Smooth muscle cell (in vitro differentiated cells): Measurements from ENCODE around the gene RAPGEF4. TPM values are rescaled to one million over a fixed set of nuclear protein-coding genes. Genes with fewer than 3 reads are reported as not detected.

Experiments
- DNase-seq: peaks from one replicate; lab custom pipeline; 2025; ENCODE audit not compliant: unreplicated experiment; lab: John Stamatoyannopoulos, UW
- H2AFZ ChIP-seq: fragments of 200-600 bp; sonication (generic); 2 replicates; pipeline ENCODE4 v1.6.0; 2016; ENCODE audit warnings: antibody characterized with exemption, low read depth, mild to moderate bottlenecking
- H3F3A ChIP-seq: fragments of 200-600 bp; sonication (generic); 2 replicates; pipeline ENCODE4 v1.6.0; 2017; ENCODE audit warnings: antibody characterized with exemption, low read depth
- H3K27ac ChIP-seq: fragments of 200-600 bp; sonication (generic); 2 replicates; pipeline ENCODE4 v1.5.1; 2016; ENCODE audit warnings: low read depth, mild to moderate bottlenecking
- H3K27me3 ChIP-seq: fragments of 200-600 bp; sonication (generic); 2 replicates; pipeline ENCODE4 v1.6.1; 2016; ENCODE audit warnings: low read depth, mild to moderate bottlenecking
- H3K36me3 ChIP-seq: fragments of 200-600 bp; sonication (generic); 2 replicates; pipeline ENCODE4 v1.5.1; 2016; ENCODE audit warnings: low read depth
- H3K4me1 ChIP-seq: fragments of 200-600 bp; sonication (generic); 2 replicates; pipeline ENCODE4 v1.5.1; 2016; ENCODE audit warnings: low read depth
- H3K4me2 ChIP-seq: fragments of 200-600 bp; sonication (generic); 2 replicates; pipeline ENCODE4 v1.6.0; 2016; ENCODE audit warnings: mild to moderate bottlenecking
- H3K4me3 ChIP-seq: fragments of 200-600 bp; sonication (generic); 2 replicates; pipeline ENCODE4 v1.5.1; 2016; ENCODE audit warnings: mild to moderate bottlenecking
- H3K79me2 ChIP-seq: fragments of 200-600 bp; sonication (generic); 2 replicates; pipeline ENCODE4 v1.6.0; 2016; ENCODE audit warnings: low read depth, mild to moderate bottlenecking
- H3K9ac ChIP-seq: fragments of 200-600 bp; sonication (generic); 2 replicates; pipeline ENCODE4 v1.6.0; 2016; ENCODE audit warnings: low read depth
- H3K9me3 ChIP-seq: fragments of 200-600 bp; sonication (generic); replicated peaks from 2 replicates; pipeline ENCODE4 v1.5.1; 2016; ENCODE audit warnings: low read depth
- H4K20me1 ChIP-seq: fragments of 200-600 bp; sonication (generic); 2 replicates; pipeline ENCODE4 v1.6.0; 2016; ENCODE audit warnings: low read depth
- WGBS: methylation state at CpG from one replicate; pipeline ENCODE4 v1.1.7; 2016; ENCODE audit warnings: low lambda C conversion rate; 5-methylcytosine and 5-hydroxymethylcytosine counted together
- polyA plus RNA-seq: library from polyadenylated mRNA; unstranded; fragments of >200 nt; fragmentation: Nextera tagmentation; extraction: Ambion mirVana; gene quantifications from 2 replicates; pipeline ENCODE4 v1.2.1, GENCODE V29; 2016
- total RNA-seq: library from RNA; depleted of rRNA; stranded (reverse); fragments of >200 nt; gene quantifications from 2 replicates; pipeline ENCODE4 v1.2.3, GENCODE V29; 2014
- TF ChIP-seq, protein P1 (sequence below): fragments of 200-600 bp; sonication (generic); IDR thresholded peaks from 2 replicates; pipeline ENCODE4 v1.5.1; 2017; ENCODE audit warnings: borderline replicate concordance, mild to moderate bottlenecking, antibody characterized with exemption; ENCODE audit not compliant: insufficient read depth, poor library complexity, severe bottlenecking

The RAPGEF4 gene
- total and polyA plus RNA-seq, 2 experiments from 2014 or later, result 0.35 to 2.7 TPM

DNA sequence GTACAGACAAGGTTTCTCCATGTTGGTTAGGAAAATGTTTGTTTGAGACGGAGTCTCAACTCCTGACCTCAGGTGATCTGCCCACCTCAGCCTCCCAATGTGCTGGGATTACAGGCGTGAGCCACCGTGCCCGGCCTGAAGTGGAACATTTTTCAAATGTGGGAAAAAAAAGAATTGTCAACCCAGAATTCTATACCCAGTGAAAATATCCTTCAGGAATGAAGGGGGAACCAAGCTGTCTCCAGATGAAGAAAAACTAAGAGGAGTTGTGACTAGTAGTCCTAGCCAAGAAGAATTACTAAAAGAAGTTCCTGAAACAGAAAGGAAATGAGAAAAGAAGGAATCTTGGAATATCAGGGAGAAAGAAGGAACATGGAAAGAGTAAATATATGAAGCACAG lies 25.7 kb downstream of the RAPGEF4 start:
- Histone ChIP-seq H2AFZ (no peak overlapping the region), H3K4me3 (no peak overlapping the region), H3K36me3 (no peaks in the 10 kb centered on the region), H3F3A (no peaks in the 10 kb centered on the region), H4K20me1 (no peaks in the 10 kb centered on the region), H3K9me3 (no peaks in the 10 kb centered on the region), H3K4me1 (no peaks in the 10 kb centered on the region), H3K27me3 (no peaks in the 10 kb centered on the region), H3K79me2 (no peaks in the 10 kb centered on the region), H3K27ac (no peak overlapping the region), H3K4me2 (no peak overlapping the region), H3K9ac (no peak overlapping the region)
- no peak for DNase-seq
- TF ChIP-seq, protein P1, sequence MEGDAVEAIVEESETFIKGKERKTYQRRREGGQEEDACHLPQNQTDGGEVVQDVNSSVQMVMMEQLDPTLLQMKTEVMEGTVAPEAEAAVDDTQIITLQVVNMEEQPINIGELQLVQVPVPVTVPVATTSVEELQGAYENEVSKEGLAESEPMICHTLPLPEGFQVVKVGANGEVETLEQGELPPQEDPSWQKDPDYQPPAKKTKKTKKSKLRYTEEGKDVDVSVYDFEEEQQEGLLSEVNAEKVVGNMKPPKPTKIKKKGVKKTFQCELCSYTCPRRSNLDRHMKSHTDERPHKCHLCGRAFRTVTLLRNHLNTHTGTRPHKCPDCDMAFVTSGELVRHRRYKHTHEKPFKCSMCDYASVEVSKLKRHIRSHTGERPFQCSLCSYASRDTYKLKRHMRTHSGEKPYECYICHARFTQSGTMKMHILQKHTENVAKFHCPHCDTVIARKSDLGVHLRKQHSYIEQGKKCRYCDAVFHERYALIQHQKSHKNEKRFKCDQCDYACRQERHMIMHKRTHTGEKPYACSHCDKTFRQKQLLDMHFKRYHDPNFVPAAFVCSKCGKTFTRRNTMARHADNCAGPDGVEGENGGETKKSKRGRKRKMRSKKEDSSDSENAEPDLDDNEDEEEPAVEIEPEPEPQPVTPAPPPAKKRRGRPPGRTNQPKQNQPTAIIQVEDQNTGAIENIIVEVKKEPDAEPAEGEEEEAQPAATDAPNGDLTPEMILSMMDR, result no peak
- WGBS, result 92% methylated on average over 4 of the region's 4 CpGs

DNA sequence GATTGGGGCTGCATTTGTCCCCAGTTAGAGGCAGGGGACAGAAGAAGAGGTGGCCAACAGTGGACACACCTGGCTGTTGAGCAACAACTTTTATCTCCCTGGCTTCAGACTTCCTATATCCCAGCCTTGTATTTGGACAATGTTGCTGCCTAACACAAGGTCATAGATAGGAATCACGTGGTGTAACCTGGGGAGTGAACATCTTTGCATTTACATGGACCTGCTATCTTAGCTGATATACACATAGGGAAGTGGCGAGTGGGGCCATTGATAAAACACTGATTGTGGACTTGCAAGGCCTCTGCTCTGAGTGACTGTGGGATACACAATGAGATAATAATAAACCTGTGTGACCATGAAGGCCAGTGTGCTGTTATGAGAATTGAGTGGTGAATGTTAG lies 26.9 kb downstream of the RAPGEF4 start:
- Histone ChIP-seq H3K4me2 (no peak overlapping the region), H2AFZ (no peak overlapping the region), H3K27ac (no peak overlapping the region), H3K4me3 (no peak overlapping the region), H3K9me3 (no peaks in the 10 kb centered on the region), H3F3A (no peaks in the 10 kb centered on the region), H4K20me1 (no peaks in the 10 kb centered on the region), H3K9ac (no peak overlapping the region), H3K36me3 (no peaks in the 10 kb centered on the region), H3K27me3 (no peaks in the 10 kb centered on the region), H3K79me2 (no peaks in the 10 kb centered on the region), H3K4me1 (no peaks in the 10 kb centered on the region)
- TF ChIP-seq, protein P1, result no peak
- 85% methylated on average over 2 of the region's 2 CpGs for WGBS
- DNase-seq, result no peak

DNA sequence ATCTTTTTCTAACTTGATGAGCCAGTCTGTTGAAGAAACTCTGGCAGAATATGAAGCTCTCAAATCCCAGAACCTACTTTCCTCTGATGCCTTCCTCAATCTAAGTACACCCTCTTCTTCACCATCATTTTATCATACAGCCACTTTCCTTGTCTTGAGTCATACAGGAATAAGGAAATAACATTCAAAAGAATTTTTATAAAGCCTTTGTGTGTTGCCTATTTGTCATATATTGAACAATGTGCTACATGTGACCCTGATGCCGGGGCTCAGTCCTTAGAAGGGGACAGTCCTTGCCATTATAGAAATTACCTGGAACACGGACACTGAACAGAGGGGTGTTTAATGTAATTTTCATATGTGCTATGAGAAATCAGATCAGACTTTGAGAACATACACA lies 27.4 kb downstream of the RAPGEF4 start:
- no peak overlapping the region for H2AFZ ChIP-seq
- no peak overlapping the region for H3K9ac ChIP-seq
- H4K20me1 ChIP-seq, result no peaks in the 10 kb centered on the region
- no peak overlapping the region for H3K4me2 ChIP-seq
- H3K27me3 ChIP-seq, result no peaks in the 10 kb centered on the region
- TF ChIP-seq, protein P1, result no peak
- DNase-seq, result no peak
- no peaks in the 10 kb centered on the region for H3K4me1 ChIP-seq
- no peaks in the 10 kb centered on the region for H3K79me2 ChIP-seq
- H3K9me3 ChIP-seq, result no peaks in the 10 kb centered on the region
- H3F3A ChIP-seq, result no peaks in the 10 kb centered on the region
- no peak overlapping the region for H3K27ac ChIP-seq
- H3K4me3 ChIP-seq, result no peak overlapping the region
- H3K36me3 ChIP-seq, result no peaks in the 10 kb centered on the region
- WGBS, result 91% methylated on average over 2 of the region's 2 CpGs

DNA sequence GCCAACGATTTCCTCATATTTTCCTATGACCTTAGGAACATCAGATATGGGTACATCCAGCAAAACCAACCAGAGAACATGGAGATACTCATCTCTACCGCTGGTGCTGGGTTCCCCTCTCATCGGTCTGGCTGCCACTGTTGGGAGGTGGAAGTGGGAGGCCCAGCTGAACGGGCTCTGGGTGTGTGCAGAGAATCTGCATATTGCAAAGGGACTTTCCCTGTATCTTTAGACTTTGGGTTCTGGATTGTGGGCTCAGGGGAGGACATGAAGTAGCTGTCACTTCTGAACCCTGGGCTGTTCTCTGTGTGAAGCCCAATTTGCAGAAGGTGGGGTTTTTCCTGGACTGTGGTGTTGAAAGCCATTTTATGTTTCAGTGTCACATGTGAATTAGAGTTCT lies 30.0 kb downstream of the RAPGEF4 start:
- Histone ChIP-seq H3K4me2 (no peak overlapping the region), H3F3A (no peaks in the 10 kb centered on the region), H3K4me1 (no peaks in the 10 kb centered on the region), H3K9ac (no peak overlapping the region), H2AFZ (no peak overlapping the region), H3K79me2 (no peaks in the 10 kb centered on the region), H3K36me3 (no peaks in the 10 kb centered on the region), H4K20me1 (no peaks in the 10 kb centered on the region), H3K27me3 (no peaks in the 10 kb centered on the region), H3K4me3 (no peak overlapping the region), H3K9me3 (no peaks in the 10 kb centered on the region), H3K27ac (no peak overlapping the region)
- 81% methylated on average over 4 of the region's 4 CpGs for WGBS
- TF ChIP-seq, protein P1, result no peak
- DNase-seq, result no peak
